ENCODE results near the gene RANBP10.

The RANBP10 gene

DNA sequence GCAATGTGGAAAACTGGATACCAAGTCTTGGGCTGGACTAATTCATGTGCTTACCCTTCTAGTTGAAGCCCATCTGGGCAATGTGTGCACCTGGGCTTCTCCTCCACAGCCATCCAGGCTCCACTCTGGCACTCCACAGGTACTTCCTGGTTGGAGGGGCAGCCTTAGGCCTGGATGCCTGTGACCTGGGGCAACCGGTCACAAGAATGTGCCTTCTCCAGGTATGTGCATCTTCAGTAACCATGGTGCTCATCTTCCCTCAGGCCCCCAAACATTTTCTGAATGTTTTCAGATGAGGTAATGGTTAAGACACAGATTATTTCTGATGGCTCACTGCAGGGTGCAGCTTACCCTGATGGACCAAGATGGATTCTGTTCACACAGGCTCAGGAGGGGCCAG is 128.6 kb downstream of the RANBP10 start:
- DNase-seq: no peak

DNA sequence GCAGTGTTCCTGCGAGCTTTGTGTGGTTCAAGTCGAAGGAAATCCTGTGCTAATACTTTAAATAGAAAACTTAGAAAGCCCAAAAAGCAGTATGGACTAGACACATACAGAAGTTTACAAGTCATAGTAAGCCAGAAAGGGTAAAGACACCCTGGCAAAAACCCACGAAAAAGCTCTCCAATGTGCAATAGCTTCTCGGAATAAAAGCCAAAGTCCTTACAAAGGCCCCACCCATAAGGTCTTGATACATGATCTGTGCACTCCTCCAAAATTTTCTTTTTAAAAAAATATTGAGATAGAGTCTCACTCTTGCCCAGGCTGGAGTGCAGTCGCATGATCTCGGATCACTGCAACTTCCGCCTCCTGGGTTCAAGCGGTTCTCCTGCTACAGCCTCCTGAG is 129.4 kb downstream of the RANBP10 start:
- no peak for DNase-seq

DNA sequence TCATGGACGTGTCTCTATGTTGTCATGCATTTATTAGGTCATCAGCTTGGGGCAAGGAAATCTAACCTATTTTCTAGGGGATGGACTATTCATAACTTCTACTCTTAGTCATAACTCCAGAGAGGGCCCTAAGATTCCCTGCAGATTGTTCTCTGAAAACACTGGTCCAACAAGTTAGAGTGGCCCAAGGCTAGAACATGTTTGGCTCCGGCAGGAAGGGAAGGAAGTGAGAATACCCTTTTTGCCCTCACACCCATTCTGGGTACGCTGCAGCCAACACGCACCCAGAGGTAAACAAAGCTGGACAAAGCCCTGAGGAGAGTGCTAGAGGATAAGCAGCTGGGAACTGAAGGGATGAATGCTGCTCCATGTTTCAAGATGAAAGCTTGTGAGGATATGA is 129.8 kb downstream of the RANBP10 start:
- DNase-seq: no peak

DNA sequence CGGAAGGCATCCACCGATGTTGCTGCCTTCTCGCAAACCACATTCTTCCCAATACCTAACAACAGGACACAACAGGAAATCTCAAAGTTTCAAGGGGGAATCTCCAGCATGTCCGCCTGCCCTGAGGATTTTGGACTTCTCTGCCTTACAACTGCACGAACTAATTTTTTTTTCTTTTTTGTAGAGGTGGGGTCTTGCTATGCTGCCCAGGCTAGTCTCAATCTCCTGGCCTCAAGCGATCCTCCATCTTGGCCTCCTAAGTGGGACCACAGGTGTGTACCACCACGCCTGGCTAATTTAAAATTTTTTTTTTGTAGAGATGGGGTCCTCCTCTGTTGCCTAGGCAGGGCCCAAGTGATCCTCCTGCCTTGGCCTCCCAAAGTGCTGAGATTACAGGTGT is 130.4 kb downstream of the RANBP10 start:
- no peak for DNase-seq

DNA sequence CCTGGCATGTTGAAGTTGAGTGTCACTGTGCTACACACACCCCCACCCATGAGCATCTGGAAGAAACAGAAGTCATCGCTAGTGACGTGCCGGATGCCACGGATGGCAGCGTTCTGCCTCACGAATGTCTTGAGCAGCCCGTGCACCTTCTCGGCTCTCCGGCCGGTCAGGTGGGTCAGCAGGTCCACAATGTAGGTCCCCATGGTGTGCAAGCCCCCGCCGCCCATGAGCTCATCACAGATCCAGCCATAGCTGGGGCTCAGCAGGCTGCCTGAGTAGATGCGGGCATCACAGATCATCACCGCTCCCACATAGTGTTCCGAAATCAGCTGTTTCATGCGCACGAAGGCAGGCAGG is 130.8 kb downstream of the RANBP10 start:
- DNase-seq: no peak

DNA sequence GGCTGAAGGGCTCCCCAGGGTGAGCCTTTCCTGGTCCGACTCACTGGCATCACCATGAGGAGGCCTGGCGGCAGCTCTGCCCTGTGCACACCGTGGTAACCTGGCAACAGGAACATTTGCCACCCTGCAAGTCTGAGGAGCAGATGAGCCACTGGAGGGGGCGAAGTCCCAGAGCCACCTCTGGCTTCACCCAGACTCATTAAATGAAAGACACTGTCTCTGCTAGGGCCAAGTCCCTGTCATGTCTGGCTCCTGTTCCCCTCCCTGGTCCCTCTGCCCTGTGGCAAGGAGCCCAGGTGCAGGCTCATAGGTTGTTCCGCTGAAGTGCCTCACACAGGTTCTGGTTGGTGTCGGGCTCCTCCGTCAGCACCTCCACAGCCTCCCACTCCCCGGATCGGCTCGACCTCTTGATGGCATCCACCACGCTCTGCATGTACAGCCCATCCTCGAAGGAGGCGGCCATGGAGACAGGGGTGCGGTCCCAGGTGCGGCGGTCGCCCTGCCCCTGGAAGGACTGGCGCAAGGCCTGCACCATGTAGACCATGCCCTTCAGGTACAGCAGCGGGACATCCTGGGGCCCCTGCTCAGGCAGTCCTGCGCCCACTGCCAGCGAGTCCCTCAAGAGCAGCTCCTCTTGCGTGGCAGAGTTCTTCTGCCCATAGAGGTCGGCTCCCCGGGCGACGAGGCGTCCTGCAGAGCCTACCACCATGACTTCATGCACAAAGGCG is 131.3 kb downstream of the RANBP10 start:
- no peak for DNase-seq

DNA sequence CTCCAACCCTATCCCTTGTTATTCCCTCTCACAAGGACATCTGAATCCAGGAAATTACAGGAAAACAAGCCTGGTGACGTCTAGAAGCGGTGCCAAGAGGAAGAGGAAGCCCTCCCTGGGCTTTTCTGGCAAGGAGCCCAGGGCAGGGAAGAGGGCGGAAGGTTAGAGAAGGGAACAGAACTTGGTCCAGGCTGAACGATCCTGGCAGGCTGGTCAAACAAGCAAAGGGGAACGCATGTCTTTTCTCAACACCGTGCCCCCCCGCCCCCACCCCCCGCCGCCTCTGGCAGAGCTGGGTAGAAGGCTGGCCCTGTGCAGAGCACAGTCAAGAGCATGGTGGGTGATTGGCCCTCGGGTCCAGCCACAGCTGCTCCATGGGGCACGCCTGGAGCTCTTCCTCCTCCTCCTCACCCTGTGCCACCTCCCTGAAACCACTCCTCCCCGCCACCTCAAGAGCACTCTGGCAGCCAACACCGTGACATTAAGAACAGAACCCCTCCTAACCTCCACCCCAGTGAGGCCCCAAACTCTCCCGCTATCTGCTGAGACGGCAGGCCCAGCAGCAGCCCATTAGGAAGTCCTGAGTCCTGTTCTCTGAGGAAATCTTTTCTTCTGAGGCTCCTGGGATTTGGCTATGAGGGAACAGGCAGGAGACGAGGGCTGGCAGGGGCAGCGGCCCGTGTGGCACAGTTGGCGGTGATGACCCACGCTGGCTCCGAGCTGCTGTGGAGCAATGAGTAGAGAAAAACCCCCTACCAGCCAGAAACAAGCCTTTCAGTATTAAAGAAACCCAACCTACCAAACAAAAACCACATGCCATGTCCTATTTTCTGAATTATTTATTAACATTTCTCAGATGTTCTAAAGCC is 132.4 kb downstream of the RANBP10 start:
- peak in 18 of 51 donors; percentile 10 to 43 (median 26) for DNase-seq
